AG04450 (cell line): ENCODE results near the gene ST8SIA1. TPM values are rescaled to one million over a fixed set of nuclear protein-coding genes. Genes with fewer than 3 reads are reported as not detected.

ENCODE experiments used
- CTCF ChIA-PET: fragments of 300-600, 350-600 bp; formaldehyde crosslinking; extraction: SDS; loops from one replicate; lab custom pipeline; 2022; ENCODE audit warnings: antibody characterized with exemption, inconsistent platforms; lab: Charles Lee
- POLR2A ChIA-PET: fragments of 350-600 bp; formaldehyde crosslinking; extraction: SDS; loops from one replicate; lab custom pipeline; 2021; ENCODE audit warnings: antibody characterized with exemption, inconsistent platforms; lab: Yijun Ruan, JAX
- DNase-seq: peaks from one replicate; pipeline ENCODE4 v3.0.0-alpha.2; 2011; ENCODE audit warnings: low read depth, low spot score
- H3K27ac ChIP-seq: one replicate; pipeline ENCODE4 v1.5.1; 2012; ENCODE audit warnings: low read depth, low read length, control low read depth
- H3K27me3 ChIP-seq: one replicate; pipeline ENCODE4 v1.6.0; 2012; ENCODE audit warnings: low read length; ENCODE audit not compliant: control insufficient read depth, insufficient read depth
- H3K4me3 ChIP-seq: 2 replicates; pipeline ENCODE4 v1.5.1; 2011; ENCODE audit warnings: mild to moderate bottlenecking, low read depth, low read length, control low read depth
- H3K9me3 ChIP-seq: 2 replicates; pipeline ENCODE4 v1.5.1; 2012; ENCODE audit warnings: low read length; ENCODE audit not compliant: control insufficient read depth, insufficient read depth
- polyA plus RNA-seq: library from polyadenylated mRNA; depleted of rRNA; stranded (reverse); fragments of >200 nt; gene quantifications from 2 replicates; pipeline ENCODE4 v1.2.3, GENCODE V29; 2011
- TF ChIP-seq, protein P1 (sequence below): IDR thresholded peaks from 2 replicates; pipeline ENCODE4 v1.5.1; 2011; ENCODE audit warnings: low read depth, low read length, control low read depth, inconsistent platforms

The ST8SIA1 gene
- polyA plus RNA-seq, 1 experiment, result 0.26 TPM

DNA sequence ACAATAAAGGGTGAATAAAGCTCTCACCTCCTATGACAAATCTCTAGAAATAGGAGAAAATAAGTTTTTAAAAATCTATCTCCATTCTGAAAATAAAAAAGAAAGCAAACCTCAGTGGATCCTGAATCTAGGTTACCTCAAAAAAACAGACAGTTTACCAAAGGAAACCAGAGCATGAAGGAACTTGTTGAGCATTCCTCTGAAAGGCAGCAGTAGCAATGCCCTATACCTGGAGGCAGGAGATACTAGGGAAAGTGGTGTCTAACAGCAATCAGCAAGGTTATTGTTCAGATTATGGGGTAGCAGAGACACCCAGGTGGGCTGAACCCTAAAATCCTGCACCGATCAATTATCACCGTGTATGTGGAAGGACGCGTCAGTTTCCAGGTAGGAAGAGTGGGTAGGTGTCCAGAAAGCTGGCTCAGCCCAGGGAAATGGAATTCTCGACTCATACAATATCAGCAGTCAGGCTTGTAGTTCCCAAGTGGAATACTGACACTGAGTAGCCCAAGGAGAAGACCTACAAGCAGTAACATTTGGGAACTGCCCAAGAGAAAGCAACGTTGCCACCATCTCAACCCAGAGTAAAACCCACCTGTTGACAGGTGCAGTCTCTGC is 128.3 kb downstream of the ST8SIA1 start:
- ChIA-PET POLR2A (no interaction called here), CTCF (no interaction called here)
- TF ChIP-seq, protein P1, sequence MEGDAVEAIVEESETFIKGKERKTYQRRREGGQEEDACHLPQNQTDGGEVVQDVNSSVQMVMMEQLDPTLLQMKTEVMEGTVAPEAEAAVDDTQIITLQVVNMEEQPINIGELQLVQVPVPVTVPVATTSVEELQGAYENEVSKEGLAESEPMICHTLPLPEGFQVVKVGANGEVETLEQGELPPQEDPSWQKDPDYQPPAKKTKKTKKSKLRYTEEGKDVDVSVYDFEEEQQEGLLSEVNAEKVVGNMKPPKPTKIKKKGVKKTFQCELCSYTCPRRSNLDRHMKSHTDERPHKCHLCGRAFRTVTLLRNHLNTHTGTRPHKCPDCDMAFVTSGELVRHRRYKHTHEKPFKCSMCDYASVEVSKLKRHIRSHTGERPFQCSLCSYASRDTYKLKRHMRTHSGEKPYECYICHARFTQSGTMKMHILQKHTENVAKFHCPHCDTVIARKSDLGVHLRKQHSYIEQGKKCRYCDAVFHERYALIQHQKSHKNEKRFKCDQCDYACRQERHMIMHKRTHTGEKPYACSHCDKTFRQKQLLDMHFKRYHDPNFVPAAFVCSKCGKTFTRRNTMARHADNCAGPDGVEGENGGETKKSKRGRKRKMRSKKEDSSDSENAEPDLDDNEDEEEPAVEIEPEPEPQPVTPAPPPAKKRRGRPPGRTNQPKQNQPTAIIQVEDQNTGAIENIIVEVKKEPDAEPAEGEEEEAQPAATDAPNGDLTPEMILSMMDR, result no peak

DNA sequence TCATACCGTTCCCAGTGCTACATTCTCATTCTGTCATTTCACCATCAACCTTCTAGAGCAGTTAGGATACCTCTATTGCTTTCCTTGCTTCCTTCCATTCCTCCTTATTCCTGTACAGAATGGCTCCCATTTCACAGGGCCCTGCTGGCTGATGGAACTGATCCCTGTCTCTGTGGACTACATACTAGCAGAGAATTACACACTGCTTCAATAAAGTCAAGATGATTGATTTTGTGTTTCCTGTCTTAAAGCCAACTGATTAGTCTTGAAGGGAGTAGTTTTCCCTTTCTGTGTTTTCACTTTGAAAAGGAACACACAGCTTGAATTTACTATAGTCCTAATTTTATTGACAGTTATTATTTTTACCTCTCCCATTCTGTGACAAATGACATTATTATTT is 130.1 kb downstream of the ST8SIA1 start:
- CTCF ChIA-PET, result interaction anchor here (1.5 kb wide), 1 partner anchor 131 kb away, joined by 3 read pairs; no protein-coding TSS in a partner anchor
- no peak for DNase-seq
- Histone ChIP-seq H3K9me3 (no peaks in the 10 kb centered on the region), H3K27ac (no peak overlapping the region), H3K27me3 (no peaks in the 10 kb centered on the region), H3K4me3 (no peak overlapping the region)
- POLR2A ChIA-PET, result no interaction called here
- TF ChIP-seq, protein P1, result no peak

More for the DNA sequence above, 128.3 kb downstream of the ST8SIA1 start:
- H3K27me3 ChIP-seq, result no peaks in the 10 kb centered on the region
- H3K27ac ChIP-seq, result no peak overlapping the region
- no peaks in the 10 kb centered on the region for H3K9me3 ChIP-seq
- no peak for DNase-seq
- no peak overlapping the region for H3K4me3 ChIP-seq

DNA sequence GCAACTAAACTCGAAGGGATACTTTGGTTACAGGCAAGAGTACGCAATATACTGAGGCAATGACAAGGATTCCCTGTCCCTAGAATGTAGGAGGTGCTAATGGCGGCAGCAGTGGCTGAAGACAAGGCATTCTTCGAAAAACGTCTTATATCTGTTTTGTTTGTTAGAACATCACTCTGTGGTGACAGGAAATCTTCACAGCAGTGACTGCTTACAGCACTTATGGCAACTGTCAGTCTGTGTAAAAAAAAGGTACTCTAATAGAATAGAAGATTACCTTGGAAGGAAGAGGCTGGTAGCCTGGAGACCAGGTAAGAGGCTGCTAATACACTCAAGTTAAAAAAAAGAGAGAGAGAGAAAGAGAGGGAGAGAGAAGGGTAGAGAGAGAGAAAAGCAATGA is 131.7 kb downstream of the ST8SIA1 start:
- TF ChIP-seq, protein P1, result no peak
- Histone ChIP-seq H3K4me3 (no peak overlapping the region), H3K9me3 (no peaks in the 10 kb centered on the region), H3K27ac (no peak overlapping the region), H3K27me3 (no peaks in the 10 kb centered on the region)
- ChIA-PET CTCF (no interaction called here), POLR2A (no interaction called here)
- DNase-seq, result no peak

DNA sequence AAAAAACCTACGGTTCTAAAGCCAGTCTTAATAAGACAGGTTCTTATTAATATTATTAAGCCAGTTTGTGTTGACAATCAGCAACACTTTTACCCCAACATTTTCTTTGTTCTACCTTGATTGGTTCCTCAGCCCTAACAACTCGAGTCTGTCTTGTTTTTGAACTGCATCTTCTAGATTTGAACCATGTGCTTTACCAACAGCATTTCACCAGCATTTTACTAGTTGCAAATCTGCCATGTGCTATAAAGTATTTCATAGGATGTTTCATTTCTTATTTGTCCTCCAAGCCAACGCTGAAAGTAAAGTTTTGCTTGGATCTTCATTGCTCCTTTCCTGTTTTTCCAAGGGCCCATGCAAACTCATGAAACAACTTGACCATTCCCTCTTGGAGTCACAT is 133.4 kb downstream of the ST8SIA1 start:
- TF ChIP-seq, protein P1, result no peak
- ChIA-PET CTCF (no interaction called here), POLR2A (no interaction called here)
- Histone ChIP-seq H3K4me3 (no peak overlapping the region), H3K27ac (no peak overlapping the region), H3K9me3 (no peaks in the 10 kb centered on the region), H3K27me3 (no peaks in the 10 kb centered on the region)
- no peak for DNase-seq

DNA sequence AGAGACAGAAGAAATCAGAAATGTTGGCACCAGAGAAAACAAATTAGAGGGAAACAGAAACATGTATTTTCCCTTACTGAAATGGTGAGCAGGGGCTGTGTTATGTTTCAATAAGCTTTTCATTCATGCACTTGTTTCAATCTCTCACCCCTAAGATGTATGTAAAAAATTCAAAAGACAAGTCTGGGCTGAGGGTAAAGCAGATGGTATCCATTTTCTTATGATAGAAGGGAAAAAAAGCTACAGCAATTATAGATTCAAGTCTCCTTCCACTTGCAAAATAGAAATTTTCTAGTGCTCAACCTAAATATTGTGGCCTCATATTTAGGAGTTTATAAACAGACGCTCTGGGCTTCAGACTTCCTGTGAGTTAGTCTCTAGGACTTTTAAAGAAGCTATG is 138.3 kb downstream of the ST8SIA1 start:
- ChIA-PET POLR2A (no interaction called here), CTCF (no interaction called here)
- DNase-seq, result no peak
- H3K9me3 ChIP-seq, result no peaks in the 10 kb centered on the region
- H3K27ac ChIP-seq, result no peak overlapping the region
- no peaks in the 10 kb centered on the region for H3K27me3 ChIP-seq
- TF ChIP-seq, protein P1, result no peak
- H3K4me3 ChIP-seq, result no peak overlapping the region
